Activated naive CD4-positive, alpha-beta T cell treated with anti-CD3 and anti-CD28 coated beads, Interleukin-2, amount 50 U/mL, for 24 hours (primary cell): Measurements from ENCODE around the gene BRD4.

Experiments used
- H3K27ac Mint-ChIP-seq: one replicate; pipeline ENCODE4 v1.8.0; 2021; ENCODE audit warnings: mild to moderate bottlenecking, mixed read lengths
- H3K27me3 Mint-ChIP-seq: one replicate; pipeline ENCODE4 v1.8.0; 2021; ENCODE audit warnings: mixed read lengths
- H3K36me3 Mint-ChIP-seq: one replicate; pipeline ENCODE4 v1.8.0; 2021; ENCODE audit warnings: mixed read lengths
- H3K4me1 Mint-ChIP-seq: one replicate; pipeline ENCODE4 v1.8.0; 2021; ENCODE audit warnings: mixed read lengths
- H3K4me3 Mint-ChIP-seq: one replicate; pipeline ENCODE4 v1.8.0; 2021; ENCODE audit warnings: mild to moderate bottlenecking, mixed read lengths
- H3K9me3 Mint-ChIP-seq: one replicate; pipeline ENCODE4 v1.8.0; 2021; ENCODE audit warnings: mixed read lengths

Gene BRD4

DNA sequence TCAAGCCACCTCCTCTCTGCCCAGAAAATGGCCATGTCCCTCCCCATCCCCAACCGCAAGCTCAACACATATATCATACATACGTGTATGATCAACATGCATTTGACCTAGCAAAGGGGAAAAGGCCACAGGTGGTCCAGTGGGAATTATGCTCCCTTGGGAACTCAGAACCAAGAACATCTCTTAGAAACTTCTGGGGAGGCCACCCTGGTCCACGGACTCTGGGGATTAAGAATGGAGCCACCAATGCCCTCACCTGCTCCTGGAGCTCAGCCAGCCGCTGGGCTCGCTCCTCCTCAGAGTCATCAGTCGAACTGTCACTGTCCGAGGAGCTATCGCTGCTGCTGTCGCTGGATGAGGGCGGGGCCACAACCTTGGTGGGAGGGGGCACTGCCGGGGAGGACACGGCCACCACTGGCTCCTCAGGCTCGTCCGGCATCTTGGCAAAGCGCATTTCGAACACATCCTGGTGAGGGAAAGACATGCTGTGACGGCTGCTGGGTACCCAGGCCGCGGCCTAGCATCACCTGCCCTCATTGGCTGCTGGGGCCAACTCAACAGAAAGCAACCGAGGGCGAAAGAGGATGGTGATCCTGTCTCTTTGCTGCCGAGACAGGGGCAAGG is 75.5 kb downstream of the BRD4 start:
- Mint-ChIP-seq H3K4me1 (no peaks in the 10 kb centered on the region), H3K36me3 (peaks cover 16% of the 10 kb centered on the region), H3K9me3 (no peaks in the 10 kb centered on the region), H3K27ac (no peak overlapping the region), H3K27me3 (no peaks in the 10 kb centered on the region), H3K4me3 (no peak overlapping the region)

GRCh38 chr19:15255359-15255990 is 76.9 kb downstream of the BRD4 start:
- no peaks in the 10 kb centered on the region for H3K27me3 Mint-ChIP-seq
- no peak overlapping the region for H3K27ac Mint-ChIP-seq
- H3K4me3 Mint-ChIP-seq, result no peak overlapping the region
- no peaks in the 10 kb centered on the region for H3K4me1 Mint-ChIP-seq
- peaks cover 14% of the 10 kb centered on the region for H3K36me3 Mint-ChIP-seq
- H3K9me3 Mint-ChIP-seq, result no peaks in the 10 kb centered on the region

DNA sequence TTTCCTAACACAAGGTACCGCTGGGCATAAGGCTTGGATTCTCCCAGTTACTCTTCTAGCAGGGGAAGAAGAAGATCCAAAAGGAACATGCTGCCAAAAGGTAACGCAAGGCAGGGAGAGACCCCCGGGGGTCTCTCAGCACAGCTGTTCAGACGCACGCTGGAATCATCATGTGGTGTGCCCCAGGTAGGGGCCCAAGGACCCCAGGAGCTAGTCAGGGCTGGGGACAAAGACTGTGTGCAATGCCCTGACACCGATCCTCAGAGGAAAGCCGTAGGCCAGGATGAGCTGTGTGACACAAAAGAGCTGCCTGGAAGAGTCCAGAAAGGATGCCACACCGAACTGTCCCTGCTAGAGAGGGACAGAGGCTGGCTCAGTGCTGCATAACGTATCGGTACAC is 77.8 kb downstream of the BRD4 start:
- Mint-ChIP-seq H3K4me3 (no peak overlapping the region), H3K36me3 (peaks cover 14% of the 10 kb centered on the region), H3K27me3 (no peaks in the 10 kb centered on the region)

GRCh38 chr19:15253513-15253912 is 78.8 kb downstream of the BRD4 start:
- H3K27ac Mint-ChIP-seq, result no peak overlapping the region
- H3K9me3 Mint-ChIP-seq, result no peaks in the 10 kb centered on the region
- H3K27me3 Mint-ChIP-seq, result no peaks in the 10 kb centered on the region
- peaks cover 14% of the 10 kb centered on the region for H3K36me3 Mint-ChIP-seq
- H3K4me3 Mint-ChIP-seq, result no peak overlapping the region
- no peaks in the 10 kb centered on the region for H3K4me1 Mint-ChIP-seq

More for the DNA sequence above, 77.8 kb downstream of the BRD4 start:
- no peak overlapping the region for H3K27ac Mint-ChIP-seq
- H3K4me1 Mint-ChIP-seq, result no peaks in the 10 kb centered on the region
- H3K9me3 Mint-ChIP-seq, result no peaks in the 10 kb centered on the region

GRCh38 chr19:15253061-15253460 is 79.3 kb downstream of the BRD4 start:
- Mint-ChIP-seq H3K27ac (no peak overlapping the region), H3K9me3 (no peaks in the 10 kb centered on the region), H3K27me3 (no peaks in the 10 kb centered on the region), H3K4me1 (no peaks in the 10 kb centered on the region), H3K36me3 (peaks cover 13% of the 10 kb centered on the region), H3K4me3 (no peak overlapping the region)

- peak overlapping the region; percentile 23 for H3K27ac Mint-ChIP-seq
- no peaks in the 10 kb centered on the region for H3K4me1 Mint-ChIP-seq
- no peak overlapping the region for H3K4me3 Mint-ChIP-seq
- peaks cover 13% of the 10 kb centered on the region for H3K36me3 Mint-ChIP-seq
- H3K27me3 Mint-ChIP-seq, result no peaks in the 10 kb centered on the region
- no peaks in the 10 kb centered on the region for H3K9me3 Mint-ChIP-seq
These were observed 79.8 kb downstream of the BRD4 start for GRCh38 chr19:15252398-15253018.

- no peaks in the 10 kb centered on the region for H3K27me3 Mint-ChIP-seq
- no peak overlapping the region for H3K4me3 Mint-ChIP-seq
- H3K27ac Mint-ChIP-seq, result peak overlapping the region; percentile 23
- peaks cover 13% of the 10 kb centered on the region for H3K36me3 Mint-ChIP-seq
- H3K9me3 Mint-ChIP-seq, result no peaks in the 10 kb centered on the region
- H3K4me1 Mint-ChIP-seq, result no peaks in the 10 kb centered on the region
These were observed 80.5 kb downstream of the BRD4 start for GRCh38 chr19:15251749-15252397.

DNA sequence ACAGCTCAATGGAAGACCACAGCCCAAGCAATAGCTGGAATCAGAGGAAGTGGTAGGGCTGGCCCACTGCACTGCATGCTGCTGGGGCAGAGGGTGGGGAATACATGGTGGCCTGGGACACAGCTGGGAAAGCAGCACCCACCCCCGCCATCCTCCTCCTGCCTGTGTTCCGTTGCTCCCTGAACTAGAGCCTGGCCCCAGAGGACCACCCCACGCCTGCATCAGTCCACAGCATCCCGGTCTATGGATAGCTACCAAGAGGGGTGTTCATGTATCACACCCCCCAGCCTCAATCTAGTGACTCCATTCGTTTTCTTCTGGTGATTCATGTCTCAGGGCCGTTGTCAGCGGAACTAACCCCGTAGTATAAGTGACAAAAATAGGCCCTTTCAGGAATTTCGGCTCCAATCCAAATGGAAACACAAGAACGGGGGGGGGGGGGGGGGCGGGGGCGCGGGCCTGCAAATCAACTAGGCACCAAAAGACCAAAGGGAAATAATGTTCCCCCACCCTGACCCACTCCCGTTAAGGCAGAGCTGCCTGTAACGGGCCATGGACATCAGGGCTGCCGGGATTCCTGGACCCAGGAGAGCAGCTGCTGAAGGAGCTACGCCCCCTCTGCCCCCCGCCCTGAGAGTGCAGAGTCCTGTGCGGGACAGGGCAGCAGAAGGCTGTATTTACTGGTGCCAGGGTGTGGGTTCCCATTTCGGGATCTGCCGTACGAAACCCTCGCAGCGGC is 81.2 kb downstream of the BRD4 start:
- Mint-ChIP-seq H3K36me3 (peaks cover 12% of the 10 kb centered on the region), H3K27me3 (no peaks in the 10 kb centered on the region)

DNA sequence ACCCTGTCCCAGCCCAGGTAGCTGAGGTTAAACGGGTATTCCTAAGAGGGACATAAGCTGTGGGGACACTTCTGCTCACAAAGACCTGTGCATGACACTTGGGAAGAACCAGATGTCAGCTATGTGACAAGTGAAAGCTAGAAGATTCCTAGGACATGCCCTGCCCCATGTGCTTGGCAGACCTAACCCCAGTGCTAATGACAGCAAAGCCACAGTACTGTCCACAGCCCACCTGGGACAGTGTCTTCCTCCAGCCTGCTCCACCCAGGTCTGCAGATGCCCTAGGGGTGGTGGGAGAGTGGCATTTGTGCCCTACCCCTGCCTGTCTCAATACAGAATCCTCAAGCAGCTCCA is 81.7 kb downstream of the BRD4 start:
- Mint-ChIP-seq H3K27me3 (no peaks in the 10 kb centered on the region), H3K9me3 (no peaks in the 10 kb centered on the region), H3K4me3 (no peak overlapping the region), H3K36me3 (peaks cover 12% of the 10 kb centered on the region), H3K27ac (no peak overlapping the region), H3K4me1 (no peaks in the 10 kb centered on the region)

More for the DNA sequence above, 81.2 kb downstream of the BRD4 start:
- H3K4me1 Mint-ChIP-seq, result no peaks in the 10 kb centered on the region
- no peak overlapping the region for H3K27ac Mint-ChIP-seq
- H3K4me3 Mint-ChIP-seq, result no peak overlapping the region
- H3K9me3 Mint-ChIP-seq, result no peaks in the 10 kb centered on the region

GRCh38 chr19:15249972-15250639 is 82.2 kb downstream of the BRD4 start:
- Mint-ChIP-seq H3K27ac (no peak overlapping the region), H3K4me3 (no peak overlapping the region), H3K4me1 (no peaks in the 10 kb centered on the region), H3K27me3 (no peaks in the 10 kb centered on the region), H3K36me3 (peaks cover 12% of the 10 kb centered on the region), H3K9me3 (no peaks in the 10 kb centered on the region)

- H3K27ac Mint-ChIP-seq, result no peak overlapping the region
- no peaks in the 10 kb centered on the region for H3K4me1 Mint-ChIP-seq
- no peaks in the 10 kb centered on the region for H3K9me3 Mint-ChIP-seq
- H3K36me3 Mint-ChIP-seq, result peaks cover 8% of the 10 kb centered on the region
- no peak overlapping the region for H3K4me3 Mint-ChIP-seq
- H3K27me3 Mint-ChIP-seq, result no peaks in the 10 kb centered on the region
These were observed 82.8 kb downstream of the BRD4 start for GRCh38 chr19:15249528-15249874.

GRCh38 chr19:15248648-15249527 is 83.5 kb downstream of the BRD4 start:
- H3K27ac Mint-ChIP-seq, result no peak overlapping the region
- no peaks in the 10 kb centered on the region for H3K9me3 Mint-ChIP-seq
- H3K36me3 Mint-ChIP-seq, result peaks cover 5% of the 10 kb centered on the region
- no peaks in the 10 kb centered on the region for H3K27me3 Mint-ChIP-seq
- H3K4me3 Mint-ChIP-seq, result no peak overlapping the region
- no peaks in the 10 kb centered on the region for H3K4me1 Mint-ChIP-seq

GRCh38 chr19:15248106-15248505 is 84.2 kb downstream of the BRD4 start:
- H3K4me3 Mint-ChIP-seq, result no peak overlapping the region
- no peaks in the 10 kb centered on the region for H3K4me1 Mint-ChIP-seq
- no peak overlapping the region for H3K27ac Mint-ChIP-seq
- H3K27me3 Mint-ChIP-seq, result no peaks in the 10 kb centered on the region
- H3K36me3 Mint-ChIP-seq, result peaks cover 7% of the 10 kb centered on the region
- no peaks in the 10 kb centered on the region for H3K9me3 Mint-ChIP-seq

DNA sequence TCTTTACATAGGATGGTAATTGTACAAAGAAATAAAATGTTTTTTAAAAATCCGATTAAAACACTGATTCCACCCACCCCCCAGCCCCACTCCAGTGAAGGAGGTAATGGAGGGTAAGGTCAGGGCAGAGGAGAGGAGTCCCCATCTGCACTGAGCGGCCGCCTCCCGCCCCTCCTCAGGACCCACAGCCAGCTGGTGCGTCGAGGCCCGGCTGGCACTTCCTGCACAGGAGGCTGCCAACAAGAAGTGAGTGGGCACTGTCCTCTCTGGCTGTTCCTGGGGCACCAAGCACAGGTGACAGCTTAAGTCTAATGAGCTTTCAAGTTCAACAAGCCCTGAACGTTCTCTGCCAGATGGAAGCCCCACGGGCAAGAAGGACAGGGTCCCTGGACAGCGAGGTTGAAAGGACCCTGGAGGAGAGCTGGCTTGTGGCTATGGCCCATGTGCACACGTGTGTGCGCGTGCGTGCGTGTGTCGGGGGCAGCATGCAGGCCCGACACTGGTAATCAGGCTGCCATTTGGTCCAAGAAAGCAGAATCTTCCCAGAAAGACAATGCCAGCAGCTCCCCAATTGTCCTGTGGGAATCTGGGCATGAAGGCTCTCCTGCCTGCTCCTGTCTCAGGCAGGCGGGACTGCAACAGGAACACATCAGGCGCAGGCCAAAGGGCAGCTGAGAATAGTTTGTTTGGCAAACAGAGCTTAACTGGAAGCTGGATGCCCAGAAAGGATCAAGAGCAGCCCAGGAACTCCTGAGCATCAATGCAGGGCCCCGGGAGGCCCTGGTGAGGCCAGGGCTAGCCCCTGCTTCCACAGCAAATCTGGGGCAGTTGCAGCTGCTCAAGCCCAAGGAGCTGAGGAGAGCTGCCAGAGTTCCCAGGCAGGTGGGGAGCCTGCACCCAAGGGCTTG is 85.0 kb downstream of the BRD4 start:
- no peak overlapping the region for H3K27ac Mint-ChIP-seq
- H3K36me3 Mint-ChIP-seq, result peaks cover 4% of the 10 kb centered on the region
- no peak overlapping the region for H3K4me3 Mint-ChIP-seq
- no peaks in the 10 kb centered on the region for H3K27me3 Mint-ChIP-seq
- H3K4me1 Mint-ChIP-seq, result no peaks in the 10 kb centered on the region
- no peaks in the 10 kb centered on the region for H3K9me3 Mint-ChIP-seq
